ENCODE results near the gene ATP1B4. TPM values are rescaled to one million over a fixed set of nuclear protein-coding genes. Genes with fewer than 3 reads are reported as not detected.

ATP1B4 gene
- total RNA-seq, 1 experiment from 2014 or later: not detected

- no CpG with 5 or more reads among the region's 3 CpGs for WGBS (ENCODE audit: extremely low coverage, insufficient read length, low lambda C conversion rate)
- no peaks in the 10 kb centered on the region; the same call in 1 of the 2 replicates for H3K27me3 ChIP-seq (ENCODE audit: insufficient read depth, low read length)
- no peak for TF ChIP-seq CTCF (conservative IDR thresholded peaks at IDR 0.05)
- H2BK12ac ChIP-seq (ENCODE audit: insufficient read length, low read depth, low read length): no peak overlapping the region
- Mint-ChIP-seq H3K36me3 (ENCODE audit: insufficient read depth in 1 of 3, low read depth in 3 of 3) (peaks cover 0 to 3% (median 0%) of the 10 kb centered on the region in 3 experiments; a peak in 4 of 7 replicates), H3K4me1 (no peaks in the 10 kb centered on the region), H3K4me3 (no peak overlapping the region), H3K9me3 (peaks cover 58 to 64% of the 10 kb centered on the region in 2 experiments), H3K27me3 (ENCODE audit: low read depth) (peaks cover 5% of the 10 kb centered on the region), H3K27ac (no peak overlapping the region)
- no peak for DNase-seq
- no peak overlapping the region for H4K8ac ChIP-seq (replicated peaks; ENCODE audit: insufficient read length, low read depth, low read length)
- H2AK5ac ChIP-seq (ENCODE audit: insufficient read length, low read length): no peak overlapping the region
- no peaks in the 10 kb centered on the region for H3K79me1 ChIP-seq (ENCODE audit: insufficient read depth, low read depth, low read length, poor library complexity, severe bottlenecking)
- no peak overlapping the region for H3K4ac ChIP-seq (ENCODE audit: low read depth, low read length)
- H3K23me2 ChIP-seq (ENCODE audit: insufficient read length, low read depth, low read length, poor library complexity, severe bottlenecking): no peaks in the 10 kb centered on the region
- no peaks in the 10 kb centered on the region for H4K20me1 ChIP-seq (ENCODE audit: control insufficient read depth, insufficient read depth, insufficient read length)
- no peak overlapping the region for H3K27ac ChIP-seq (ENCODE audit: insufficient read length, low read depth, low read length)
- no peaks in the 10 kb centered on the region for H3K79me2 ChIP-seq (ENCODE audit: insufficient read depth, low read length)
- H4K91ac ChIP-seq (ENCODE audit: insufficient read length, low read depth, low read length): no peak overlapping the region
- H3T11ph ChIP-seq (ENCODE audit: low read length): no peak overlapping the region
- H2BK120ac ChIP-seq (ENCODE audit: low read depth, low read length, poor library complexity, severe bottlenecking): no peak overlapping the region
- H3K56ac ChIP-seq (ENCODE audit: insufficient read length, low read depth, low read length): no peak overlapping the region
- H4K5ac ChIP-seq (ENCODE audit: insufficient read length, low read depth, low read length): no peak overlapping the region
- no peak overlapping the region for H3K9ac ChIP-seq (ENCODE audit: extremely low read depth, insufficient read length, low read length)
- H2BK5ac ChIP-seq (ENCODE audit: insufficient read length, low read length): no peak overlapping the region
- H3K18ac ChIP-seq (ENCODE audit: insufficient read length, low read depth, low read length): no peak overlapping the region
- no peak overlapping the region for H3K14ac ChIP-seq (ENCODE audit: insufficient read depth, low read length)
- H3K9me3 ChIP-seq (ENCODE audit: control insufficient read depth, low read depth, low read length): peaks cover 57% of the 10 kb centered on the region
- no peak overlapping the region for H2BK20ac ChIP-seq (ENCODE audit: low read depth, low read length, poor library complexity, severe bottlenecking)
- H2BK15ac ChIP-seq (ENCODE audit: low read depth, low read length): no peak overlapping the region
- no peak overlapping the region for H2AFZ ChIP-seq (ENCODE audit: low read length)
- no peak overlapping the region for H3K4me2 ChIP-seq (ENCODE audit: insufficient read depth, insufficient read length, low read length)
- no peak overlapping the region for H3K23ac ChIP-seq (ENCODE audit: insufficient read length, low read depth, low read length)
- no peaks in the 10 kb centered on the region for H3K4me1 ChIP-seq (ENCODE audit: insufficient read depth, low read length)
These were observed 4.9 kb downstream of the ATP1B4 start for GRCh38 chrX:120366794-120367193.

Data from H9 (cell line).